GM21381 (cell line): ENCODE measurements around the gene BTBD9.
A peak's percentile ranks its signal among the peaks of the same experiment; 100 is the strongest.

Source experiments
- ATAC-seq: cut with Tn5 transposase; IDR thresholded peaks from one replicate; pipeline ENCODE4 v1.9.1; 2021; ENCODE audit warnings: mild to moderate bottlenecking, moderate library complexity; ENCODE audit not compliant: unreplicated experiment

BTBD9 gene

GRCh38 chr6:38310061-38310460 is 329.7 kb downstream of the BTBD9 start:
- no peak for ATAC-seq

GRCh38 chr6:38307740-38308139 is 332.0 kb downstream of the BTBD9 start:
- ATAC-seq = peak; percentile 69

- ATAC-seq = no peak
These were observed 332.8 kb downstream of the BTBD9 start for GRCh38 chr6:38306931-38307330.

GRCh38 chr6:38305995-38306681 is 333.6 kb downstream of the BTBD9 start:
- ATAC-seq = no peak

GRCh38 chr6:38302838-38303237 is 336.9 kb downstream of the BTBD9 start:
- no peak for ATAC-seq

GRCh38 chr6:38302081-38302480 is 337.6 kb downstream of the BTBD9 start:
- no peak for ATAC-seq

GRCh38 chr6:38290133-38290799 is 349.5 kb downstream of the BTBD9 start:
- no peak for ATAC-seq

- ATAC-seq = no peak
These were observed 352.2 kb downstream of the BTBD9 start for GRCh38 chr6:38287487-38287886.

- no peak for ATAC-seq
These were observed 354.8 kb downstream of the BTBD9 start for GRCh38 chr6:38284802-38285394.

- ATAC-seq = no peak
These were observed 355.9 kb downstream of the BTBD9 start for GRCh38 chr6:38283734-38284362.

GRCh38 chr6:38282911-38283310 is 356.8 kb downstream of the BTBD9 start:
- ATAC-seq = no peak

- no peak for ATAC-seq
These were observed 358.6 kb downstream of the BTBD9 start for GRCh38 chr6:38281126-38281525.

GRCh38 chr6:38279963-38280588 is 359.7 kb downstream of the BTBD9 start:
- no peak for ATAC-seq

- ATAC-seq = no peak
These were observed 360.3 kb downstream of the BTBD9 start for GRCh38 chr6:38279423-38279822.

- ATAC-seq = no peak
These were observed 366.4 kb downstream of the BTBD9 start for GRCh38 chr6:38273325-38273724.

GRCh38 chr6:38272222-38272621 is 367.5 kb downstream of the BTBD9 start:
- no peak for ATAC-seq

- ATAC-seq = no peak
These were observed 368.6 kb downstream of the BTBD9 start for GRCh38 chr6:38271081-38271480.

- no peak for ATAC-seq
These were observed 369.4 kb downstream of the BTBD9 start for GRCh38 chr6:38270367-38270766.

- ATAC-seq = no peak
These were observed 370.1 kb downstream of the BTBD9 start for GRCh38 chr6:38269461-38270172.

- ATAC-seq = no peak
These were observed 371.4 kb downstream of the BTBD9 start for GRCh38 chr6:38268342-38268741.

- no peak for ATAC-seq
These were observed 372.8 kb downstream of the BTBD9 start for GRCh38 chr6:38266921-38267354.
